GM12878 (cell line): ENCODE data around the gene TSFM. TPM values are rescaled to one million over a fixed set of nuclear protein-coding genes. Genes with fewer than 3 reads are reported as not detected.

ENCODE experiments used
- BACH1 ChIP-seq: fragments of 450-650 bp; IDR thresholded peaks from 2 replicates; pipeline ENCODE4 v1.6.1; 2017; ENCODE audit warnings: mild to moderate bottlenecking, borderline replicate concordance
- DPF2 ChIP-seq: fragments of 450-650 bp; IDR thresholded peaks from 2 replicates; pipeline ENCODE4 v1.6.1; 2017; ENCODE audit warnings: mild to moderate bottlenecking
- E2F8 ChIP-seq: fragments of 450-650 bp; IDR thresholded peaks from 2 replicates; pipeline ENCODE4 v1.6.1; 2018; ENCODE audit warnings: mild to moderate bottlenecking, low read depth, moderate library complexity; ENCODE audit not compliant: partially characterized antibody
- EGR1 ChIP-seq, 2 experiments: IDR thresholded peaks; 1 replicate in 1 of 2; 2 replicates in 1 of 2; pipeline ENCODE4 v1.6.1; 2011 to 2012; ENCODE audit warnings: low read depth in 2 of 2, low read length in 2 of 2, borderline replicate concordance in 1 of 2, mild to moderate bottlenecking in 1 of 2, moderate library complexity in 1 of 2
- ETV6 ChIP-seq, 2 experiments: fragments of 450-650 bp in 1 of 2; IDR thresholded peaks in 1 of 2; conservative IDR thresholded peaks in 1 of 2; 2 replicates each; pipeline ENCODE4 v1.6.1; 2014; ENCODE audit warnings: antibody characterized with exemption in 1 of 2, borderline replicate concordance in 1 of 2, low read depth in 1 of 2, mild to moderate bottlenecking in 1 of 2, moderate library complexity in 1 of 2
- EZH2 ChIP-seq: IDR thresholded peaks from 2 replicates; pipeline ENCODE4 v1.6.1; 2012; ENCODE audit warnings: low read depth, mild to moderate bottlenecking, control low read depth, inconsistent platforms, low read length, borderline replicate concordance; ENCODE audit not compliant: control insufficient read depth
- HDGF ChIP-seq: fragments of 450-650 bp; IDR thresholded peaks from 2 replicates; pipeline ENCODE4 v1.6.1; 2016; ENCODE audit warnings: antibody characterized with exemption
- IKZF2 ChIP-seq, 2 experiments: fragments of 450-650 bp; IDR thresholded peaks; 2 replicates each; pipeline ENCODE4 v1.6.1; 2017; ENCODE audit warnings: mild to moderate bottlenecking in 2 of 2, moderate library complexity in 2 of 2
- LARP7 ChIP-seq: fragments of 450-650 bp; IDR thresholded peaks from 2 replicates; pipeline ENCODE4 v1.6.1; 2017; ENCODE audit warnings: mild to moderate bottlenecking
- MTA2 ChIP-seq: fragments of 450-650 bp; IDR thresholded peaks from 2 replicates; pipeline ENCODE4 v1.6.1; 2016; ENCODE audit warnings: low read depth, mild to moderate bottlenecking, moderate library complexity
- NFYA ChIP-seq: IDR thresholded peaks from 2 replicates; pipeline ENCODE4 v1.6.1; 2011; ENCODE audit warnings: low read depth, mild to moderate bottlenecking, low read length, improper control_type of control experiment, borderline replicate concordance
- NR2C1 ChIP-seq: fragments of 450-650 bp; IDR thresholded peaks from 2 replicates; pipeline ENCODE4 v1.6.1; 2017; ENCODE audit warnings: antibody characterized with exemption, mild to moderate bottlenecking, moderate library complexity
- PAX5 ChIP-seq: IDR thresholded peaks from 2 replicates; pipeline ENCODE4 v1.6.1; 2011; ENCODE audit warnings: low read depth, low read length, borderline replicate concordance
- REST ChIP-seq: IDR thresholded peaks from 2 replicates; pipeline ENCODE4 v1.6.1; 2012; ENCODE audit warnings: mild to moderate bottlenecking, low read depth, low read length
- TBL1XR1 ChIP-seq: IDR thresholded peaks from 2 replicates; pipeline ENCODE4 v1.6.1; 2012; ENCODE audit warnings: low read depth, low read length, improper control_type of control experiment
- USF1 ChIP-seq: IDR thresholded peaks from 2 replicates; pipeline ENCODE4 v1.6.1; 2011; ENCODE audit warnings: borderline replicate concordance, low read depth, mild to moderate bottlenecking, moderate library complexity, mixed read lengths, low read length; ENCODE audit not compliant: insufficient read depth; ENCODE audit errors: extremely low read length
- ZNF24 ChIP-seq: fragments of 450-650 bp; IDR thresholded peaks from 2 replicates; pipeline ENCODE4 v1.6.1; 2017; ENCODE audit warnings: antibody characterized with exemption, mild to moderate bottlenecking
- ZNF687 ChIP-seq: fragments of 450-650 bp; IDR thresholded peaks from 2 replicates; pipeline ENCODE4 v1.6.1; 2017; ENCODE audit warnings: mild to moderate bottlenecking, moderate library complexity
- polyA plus RNA-seq, 11 experiments: library from polyadenylated mRNA; depleted of rRNA in 4 of 11; unstranded in 6 of 11; stranded (reverse) in 5 of 11; fragments of >200 nt; fragmentation: Nextera tagmentation in 4 of 11; fragmentation: Illumina TruSeq in 1 of 11; extraction: Ambion mirVana in 4 of 11; extraction: Trizol in 1 of 11; gene quantifications; 1 replicate in 1 of 11; 2 replicates in 10 of 11; pipeline versions ENCODE4 v1.2.1 to v1.2.3, GENCODE V29; 2011 to 2016; ENCODE audit warnings: inconsistent platforms in 2 of 11, missing spikeins in 2 of 11, low read depth in 1 of 11
- total RNA-seq, 4 experiments: library from RNA; depleted of rRNA in 3 of 4; stranded (reverse); fragments of >200 nt in 3 of 4; fragmentation: Illumina TruSeq in 1 of 4; extraction: Trizol in 1 of 4; gene quantifications; 2 replicates each; pipeline versions ENCODE4 v1.2.1 to v1.2.3, GENCODE V29; 2013 to 2021

The TSFM gene
- total and polyA plus RNA-seq, 10 of the 15 experiments (the other 5 are each of a cell fraction or from before 2014, with no cell fraction given), result 36.7 to 132 (median 45.6) TPM

- no peak for TF ChIP-seq REST
- 0 out of 3 replicates have a peak, but pooled peaks of 1 of the 2 experiments have one; percentile 12 for TF ChIP-seq EGR1 (IDR thresholded peaks at IDR 0.05; ENCODE audit: borderline replicate concordance in 1 of 2, low read depth in 2 of 2, low read length in 2 of 2)
- 0 out of 2 replicates have a peak, but pooled peaks have one; percentile 42 for TF ChIP-seq BACH1
- peak; percentile 22 for TF ChIP-seq E2F8
- peak; percentile 43; the same call in 1 of the 2 replicates for TF ChIP-seq MTA2
- no peak for TF ChIP-seq USF1
- TF ChIP-seq NFYA, result no peak
- no peak for TF ChIP-seq NR2C1
- no peak for TF ChIP-seq TBL1XR1
- TF ChIP-seq LARP7, result peak; percentile 48; the same call in 1 of the 2 replicates
- no peak for TF ChIP-seq HDGF
- 0 out of 2 replicates have a peak, but pooled peaks have one; percentile 31 for TF ChIP-seq ZNF687
- no peak for TF ChIP-seq ETV6 (conservative IDR thresholded peaks at IDR 0.05 in 1 of 2, IDR thresholded peaks at IDR 0.05 in 1 of 2; ENCODE audit: borderline replicate concordance in 1 of 2, low read depth in 1 of 2)
- TF ChIP-seq DPF2, result no peak; the same call in 1 of the 2 replicates
- no peak for TF ChIP-seq ZNF24
- TF ChIP-seq EZH2, result no peak
- peak; percentile 12 to 14; a peak in 2 of 4 replicates for TF ChIP-seq IKZF2 (IDR thresholded peaks at IDR 0.05)
- TF ChIP-seq PAX5, result peak; percentile 59; the same call in 1 of the 2 replicates
These were observed 38.3 kb upstream of the TSFM start (continued) for GRCh38 chr12:57744194-57744776.
